ENCODE measurements around the gene RASGRF2.

Gene RASGRF2

GRCh38 chr5:81162501-81162900 is 202.3 kb downstream of the RASGRF2 start:
- Histone ChIP-seq H3K27me3 (ENCODE audit: control insufficient read depth, low read length) (no peaks in the 10 kb centered on the region; the same call in 1 of the 2 replicates), H3K9me2 (replicated peaks; ENCODE audit: control insufficient read depth, low read length) (no peaks in the 10 kb centered on the region), H3F3A (ENCODE audit: control insufficient read depth, insufficient read depth) (no peaks in the 10 kb centered on the region), H4K20me1 (ENCODE audit: control insufficient read depth, insufficient read depth, low read depth, low read length) (no peaks in the 10 kb centered on the region), H3K79me2 (ENCODE audit: control insufficient read depth, low read length) (no peaks in the 10 kb centered on the region), H3K4me1 (ENCODE audit: control insufficient read depth, low read length) (no peaks in the 10 kb centered on the region), H3K4me3 (ENCODE audit: low read length) (no peak overlapping the region), H3K36me3 (ENCODE audit: control insufficient read depth, low read length) (no peaks in the 10 kb centered on the region), H3K27ac (ENCODE audit: low read depth, low read length) (no peak overlapping the region), H3K4me2 (ENCODE audit: low read length) (no peak overlapping the region), H3K9me3 (ENCODE audit: control insufficient read depth, insufficient read depth, low read length) (no peaks in the 10 kb centered on the region)
- TF ChIP-seq EZH2phosphoT487 (IDR thresholded peaks at IDR 0.05; ENCODE audit: borderline replicate concordance, low read length), result no peak
- TF ChIP-seq, protein P1, sequence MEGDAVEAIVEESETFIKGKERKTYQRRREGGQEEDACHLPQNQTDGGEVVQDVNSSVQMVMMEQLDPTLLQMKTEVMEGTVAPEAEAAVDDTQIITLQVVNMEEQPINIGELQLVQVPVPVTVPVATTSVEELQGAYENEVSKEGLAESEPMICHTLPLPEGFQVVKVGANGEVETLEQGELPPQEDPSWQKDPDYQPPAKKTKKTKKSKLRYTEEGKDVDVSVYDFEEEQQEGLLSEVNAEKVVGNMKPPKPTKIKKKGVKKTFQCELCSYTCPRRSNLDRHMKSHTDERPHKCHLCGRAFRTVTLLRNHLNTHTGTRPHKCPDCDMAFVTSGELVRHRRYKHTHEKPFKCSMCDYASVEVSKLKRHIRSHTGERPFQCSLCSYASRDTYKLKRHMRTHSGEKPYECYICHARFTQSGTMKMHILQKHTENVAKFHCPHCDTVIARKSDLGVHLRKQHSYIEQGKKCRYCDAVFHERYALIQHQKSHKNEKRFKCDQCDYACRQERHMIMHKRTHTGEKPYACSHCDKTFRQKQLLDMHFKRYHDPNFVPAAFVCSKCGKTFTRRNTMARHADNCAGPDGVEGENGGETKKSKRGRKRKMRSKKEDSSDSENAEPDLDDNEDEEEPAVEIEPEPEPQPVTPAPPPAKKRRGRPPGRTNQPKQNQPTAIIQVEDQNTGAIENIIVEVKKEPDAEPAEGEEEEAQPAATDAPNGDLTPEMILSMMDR (IDR thresholded peaks at IDR 0.05; ENCODE audit: low read depth, low read length, poor library complexity, severe bottlenecking), result no peak

GRCh38 chr5:81163651-81164050 is 203.5 kb downstream of the RASGRF2 start:
- no peaks in the 10 kb centered on the region; the same call in 1 of the 2 replicates for H3K27me3 ChIP-seq (ENCODE audit: control insufficient read depth, low read length)
- H3K4me1 ChIP-seq (ENCODE audit: control insufficient read depth, low read length), result no peaks in the 10 kb centered on the region
- no peaks in the 10 kb centered on the region for H3K79me2 ChIP-seq (ENCODE audit: control insufficient read depth, low read length)
- H3K27ac ChIP-seq (ENCODE audit: low read depth, low read length), result no peak overlapping the region
- no peaks in the 10 kb centered on the region for H3K9me3 ChIP-seq (ENCODE audit: control insufficient read depth, insufficient read depth, low read length)
- H3K36me3 ChIP-seq (ENCODE audit: control insufficient read depth, low read length), result no peaks in the 10 kb centered on the region
- no peaks in the 10 kb centered on the region for H3F3A ChIP-seq (ENCODE audit: control insufficient read depth, insufficient read depth)
- no peak overlapping the region for H3K4me3 ChIP-seq (ENCODE audit: low read length)
- H4K20me1 ChIP-seq (ENCODE audit: control insufficient read depth, insufficient read depth, low read depth, low read length), result no peaks in the 10 kb centered on the region
- no peaks in the 10 kb centered on the region for H3K9me2 ChIP-seq (replicated peaks; ENCODE audit: control insufficient read depth, low read length)
- no peak overlapping the region for H3K4me2 ChIP-seq (ENCODE audit: low read length)
- TF ChIP-seq, protein P1 (IDR thresholded peaks at IDR 0.05; ENCODE audit: low read depth, low read length, poor library complexity, severe bottlenecking), result no peak
- no peak for TF ChIP-seq EZH2phosphoT487 (IDR thresholded peaks at IDR 0.05; ENCODE audit: borderline replicate concordance, low read length)

GRCh38 chr5:81164476-81164875 is 204.3 kb downstream of the RASGRF2 start:
- Histone ChIP-seq H3F3A (ENCODE audit: control insufficient read depth, insufficient read depth) (no peaks in the 10 kb centered on the region), H3K4me1 (ENCODE audit: control insufficient read depth, low read length) (no peaks in the 10 kb centered on the region), H3K79me2 (ENCODE audit: control insufficient read depth, low read length) (no peaks in the 10 kb centered on the region), H3K27me3 (ENCODE audit: control insufficient read depth, low read length) (no peaks in the 10 kb centered on the region; the same call in 1 of the 2 replicates), H3K4me3 (ENCODE audit: low read length) (no peak overlapping the region), H3K9me2 (replicated peaks; ENCODE audit: control insufficient read depth, low read length) (no peaks in the 10 kb centered on the region), H4K20me1 (ENCODE audit: control insufficient read depth, insufficient read depth, low read depth, low read length) (no peaks in the 10 kb centered on the region), H3K27ac (ENCODE audit: low read depth, low read length) (no peak overlapping the region), H3K4me2 (ENCODE audit: low read length) (no peak overlapping the region), H3K36me3 (ENCODE audit: control insufficient read depth, low read length) (no peaks in the 10 kb centered on the region), H3K9me3 (ENCODE audit: control insufficient read depth, insufficient read depth, low read length) (no peaks in the 10 kb centered on the region)
- TF ChIP-seq EZH2phosphoT487 (IDR thresholded peaks at IDR 0.05; ENCODE audit: borderline replicate concordance, low read length), result no peak
- TF ChIP-seq, protein P1 (IDR thresholded peaks at IDR 0.05; ENCODE audit: low read depth, low read length, poor library complexity, severe bottlenecking), result no peak
